Measurements from ENCODE around the gene SMIM43. TPM values are rescaled to one million over a fixed set of nuclear protein-coding genes. Genes with fewer than 3 reads are reported as not detected.

Gene SMIM43
- total RNA-seq, 1 donor from 2014 or later: not detected

DNA sequence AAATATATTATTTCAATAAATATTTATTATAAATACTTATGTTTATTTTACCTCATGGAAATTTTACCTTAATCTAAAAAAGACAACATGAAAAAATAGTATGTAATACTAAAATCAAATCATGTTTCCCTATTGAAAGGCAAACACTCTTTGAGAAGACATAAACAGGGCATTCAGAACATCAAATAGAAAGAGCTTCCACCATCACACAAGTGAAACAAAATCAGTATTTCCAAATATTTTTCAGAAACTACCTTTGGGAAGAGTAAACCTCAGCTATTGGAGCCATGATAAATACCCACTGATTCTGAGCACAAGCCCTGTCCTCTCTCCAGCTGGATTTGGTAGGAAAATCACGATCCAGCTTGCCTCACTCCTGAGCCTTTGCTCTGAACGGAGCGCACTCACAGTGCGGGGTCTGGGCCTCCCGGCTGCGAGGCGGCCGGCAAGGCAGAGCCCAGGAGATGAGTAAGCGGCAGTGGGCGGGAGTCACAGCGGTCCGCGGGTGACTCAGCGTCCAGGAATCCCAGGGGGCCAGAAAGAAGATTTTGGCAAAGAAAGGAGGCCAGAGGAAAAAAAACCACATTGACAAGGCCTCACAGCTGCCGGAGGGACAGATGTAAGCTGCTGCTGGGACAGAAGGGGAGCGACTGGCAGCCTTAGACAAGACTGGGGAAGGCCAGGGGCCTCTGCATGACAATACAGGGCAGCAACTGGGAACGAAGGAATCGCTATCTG is 53.5 kb downstream of the SMIM43 start:
- Mint-ChIP-seq H3K36me3 (ENCODE audit: insufficient read depth) (no peaks in the 10 kb centered on the region), H3K27me3 (peaks cover 17% of the 10 kb centered on the region), H3K9me3 (ENCODE audit: low read depth) (no peaks in the 10 kb centered on the region), H3K27ac (peak overlapping the region; percentile 82), H3K4me3 (ENCODE audit: low read depth) (peak overlapping the region; percentile 41), H3K4me1 (ENCODE audit: low read depth) (peaks cover 6% of the 10 kb centered on the region)
- TF ChIP-seq, protein P1, sequence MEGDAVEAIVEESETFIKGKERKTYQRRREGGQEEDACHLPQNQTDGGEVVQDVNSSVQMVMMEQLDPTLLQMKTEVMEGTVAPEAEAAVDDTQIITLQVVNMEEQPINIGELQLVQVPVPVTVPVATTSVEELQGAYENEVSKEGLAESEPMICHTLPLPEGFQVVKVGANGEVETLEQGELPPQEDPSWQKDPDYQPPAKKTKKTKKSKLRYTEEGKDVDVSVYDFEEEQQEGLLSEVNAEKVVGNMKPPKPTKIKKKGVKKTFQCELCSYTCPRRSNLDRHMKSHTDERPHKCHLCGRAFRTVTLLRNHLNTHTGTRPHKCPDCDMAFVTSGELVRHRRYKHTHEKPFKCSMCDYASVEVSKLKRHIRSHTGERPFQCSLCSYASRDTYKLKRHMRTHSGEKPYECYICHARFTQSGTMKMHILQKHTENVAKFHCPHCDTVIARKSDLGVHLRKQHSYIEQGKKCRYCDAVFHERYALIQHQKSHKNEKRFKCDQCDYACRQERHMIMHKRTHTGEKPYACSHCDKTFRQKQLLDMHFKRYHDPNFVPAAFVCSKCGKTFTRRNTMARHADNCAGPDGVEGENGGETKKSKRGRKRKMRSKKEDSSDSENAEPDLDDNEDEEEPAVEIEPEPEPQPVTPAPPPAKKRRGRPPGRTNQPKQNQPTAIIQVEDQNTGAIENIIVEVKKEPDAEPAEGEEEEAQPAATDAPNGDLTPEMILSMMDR (IDR thresholded peaks at IDR 0.05; ENCODE audit: unreplicated experiment): no peak
- DNase-seq (ENCODE audit: low spot score, unreplicated experiment): peak; percentile 47

DNA sequence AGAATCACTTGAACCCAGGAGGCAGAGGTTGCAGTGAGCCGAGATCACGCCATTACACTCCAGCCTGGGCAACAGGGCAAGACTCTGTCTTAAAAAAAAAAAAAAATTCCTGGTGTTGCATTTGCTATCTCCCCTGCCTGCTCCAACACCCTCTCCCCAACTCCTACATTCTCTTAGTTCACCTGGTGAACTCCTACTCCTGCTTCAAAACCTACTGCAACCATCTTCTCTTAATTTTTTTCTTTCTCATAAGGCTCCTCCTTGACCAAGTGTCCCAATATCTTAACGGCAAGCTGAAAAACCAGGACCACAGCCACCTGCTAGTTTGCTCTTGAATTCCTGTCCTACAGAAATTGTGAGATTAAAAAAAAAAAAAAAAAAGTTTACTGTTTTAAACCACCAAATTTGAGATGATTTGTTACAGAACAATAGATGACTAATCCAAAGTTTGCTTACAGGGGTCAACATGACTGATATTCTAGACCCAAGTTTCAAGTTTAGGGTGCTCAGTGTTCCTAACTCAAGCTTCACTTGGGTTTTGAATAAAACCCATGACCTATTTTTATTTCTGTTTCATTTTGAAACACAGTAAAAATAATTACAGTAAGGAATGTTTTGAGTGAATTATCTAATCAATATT is 55.1 kb downstream of the SMIM43 start:
- Mint-ChIP-seq H3K4me1 (ENCODE audit: low read depth) (peaks cover 6% of the 10 kb centered on the region), H3K9me3 (ENCODE audit: low read depth) (no peaks in the 10 kb centered on the region), H3K27ac (no peak overlapping the region), H3K27me3 (peaks cover 15% of the 10 kb centered on the region), H3K4me3 (ENCODE audit: low read depth) (no peak overlapping the region), H3K36me3 (ENCODE audit: insufficient read depth) (no peaks in the 10 kb centered on the region)
- TF ChIP-seq, protein P1 (IDR thresholded peaks at IDR 0.05; ENCODE audit: unreplicated experiment): no peak
- no peak for DNase-seq (ENCODE audit: low spot score, unreplicated experiment)

Other genes with a start within 250 kb of the SMIM43 start
- 203 and 208 TPM in 2 replicates for gene ANXA5, start 68.2 kb downstream of the SMIM43 start, total RNA-seq
- gene EXOSC9, start 36.2 kb upstream of the SMIM43 start, total RNA-seq: 33.6 and 35.9 TPM in 2 replicates
- gene CCNA2, start 58.7 kb upstream of the SMIM43 start, total RNA-seq: 24.6 and 27.3 TPM in 2 replicates
- gene BBS7, start 105.3 kb upstream of the SMIM43 start, total RNA-seq: 23.2 and 28.3 TPM in 2 replicates
- 0.84 TPM in 2 replicates for gene TRPC3, start 186.9 kb upstream of the SMIM43 start, total RNA-seq

All from progenitor cell of endocrine pancreas (in vitro differentiated cells).